Bone marrow (tissue), 2 donors: Measurements from ENCODE around the gene PCDHGA1.

ENCODE experiments used
- DNase-seq, 2 donors: peaks; one replicate each; lab custom pipeline; 2025; lab: John Stamatoyannopoulos, UW

PCDHGA1 gene

GRCh38 chr5:141439411-141440141 is 109.3 kb downstream of the PCDHGA1 start:
- DNase-seq, result no peak

- DNase-seq, result no peak
Observed at GRCh38 chr5:141440341-141440740, 110.0 kb downstream of the PCDHGA1 start.

GRCh38 chr5:141441571-141442170 is 111.4 kb downstream of the PCDHGA1 start:
- no peak for DNase-seq

- DNase-seq, result no peak
Observed at GRCh38 chr5:141465351-141465750, 135.0 kb downstream of the PCDHGA1 start.

GRCh38 chr5:141475625-141476131 is 145.4 kb downstream of the PCDHGA1 start, which contains the start of gene PCDHGC3:
Gene PCDHGC3, plus strand, starts transcription at chr5:141475966. Its CDS starts 151 bp downstream, at chr5:141476117.
- peak in 1 of 2 donors; percentile 26 for DNase-seq

GRCh38 chr5:141476132-141476911 is 146.0 kb downstream of the PCDHGA1 start:
- no peak for DNase-seq

- DNase-seq, result no peak
Observed at GRCh38 chr5:141477044-141477575, 146.8 kb downstream of the PCDHGA1 start.

- no peak for DNase-seq
Observed at GRCh38 chr5:141477815-141478214, 147.5 kb downstream of the PCDHGA1 start.

GRCh38 chr5:141478321-141478945 is 148.1 kb downstream of the PCDHGA1 start:
- DNase-seq, result no peak

GRCh38 chr5:141479776-141480175 is 149.5 kb downstream of the PCDHGA1 start:
- no peak for DNase-seq

- no peak for DNase-seq
Observed at GRCh38 chr5:141483902-141484301, 153.6 kb downstream of the PCDHGA1 start.

GRCh38 chr5:141484310-141484640 is 154.0 kb downstream of the PCDHGA1 start:
- DNase-seq, result no peak

- DNase-seq, result no peak
Observed at GRCh38 chr5:141484641-141485311, 154.5 kb downstream of the PCDHGA1 start, which contains the start of gene PCDHGC4. Gene PCDHGC4, plus strand, starts transcription at chr5:141485030. Its CDS starts 144 bp downstream, at chr5:141485174.

GRCh38 chr5:141485321-141486055 is 155.2 kb downstream of the PCDHGA1 start:
- DNase-seq, result no peak

- no peak for DNase-seq
Observed at GRCh38 chr5:141486091-141486490, 155.8 kb downstream of the PCDHGA1 start.

- DNase-seq, result no peak
Observed at GRCh38 chr5:141487131-141487530, 156.8 kb downstream of the PCDHGA1 start.

- no peak for DNase-seq
Observed at GRCh38 chr5:141488591-141489561, 158.6 kb downstream of the PCDHGA1 start, which contains the start of gene PCDHGC5. Gene PCDHGC5, plus strand, starts transcription at chr5:141489081. Its CDS starts 160 bp downstream, at chr5:141489241.

GRCh38 chr5:141489841-141490240 is 159.5 kb downstream of the PCDHGA1 start:
- no peak for DNase-seq

- no peak for DNase-seq
Observed at GRCh38 chr5:141490271-141490670, 160.0 kb downstream of the PCDHGA1 start.
